Neural progenitor cell (in vitro differentiated cells): ENCODE results near the gene PHB1. TPM values are rescaled to one million over a fixed set of nuclear protein-coding genes. Genes with fewer than 3 reads are reported as not detected.
"Not testable (repeated sequence)": the region's sequence is repeated elsewhere in the genome, so short reads cannot be mapped to it uniquely, and the experiment has no call there.

Source experiments
- DNase-seq: peaks from one replicate; pipeline ENCODE4 v3.0.0-alpha.2; 2016; ENCODE audit warnings: low spot score
- H2AFZ ChIP-seq: fragments of 200-600 bp; sonication (generic); replicated peaks from 2 replicates; pipeline ENCODE4 v1.6.1; 2016; ENCODE audit warnings: antibody characterized with exemption
- H3F3A ChIP-seq: fragments of 200-600 bp; sonication (generic); 2 replicates; pipeline ENCODE4 v1.6.1; 2016; ENCODE audit warnings: antibody characterized with exemption, low read depth
- H3K27ac ChIP-seq: fragments of 200-600 bp; sonication (generic); 2 replicates; pipeline ENCODE4 v1.5.1; 2016; ENCODE audit warnings: mild to moderate bottlenecking
- H3K27me3 ChIP-seq: fragments of 200-600 bp; sonication (generic); 2 replicates; pipeline ENCODE4 v1.6.1; 2016; ENCODE audit warnings: mild to moderate bottlenecking, moderate library complexity
- H3K36me3 ChIP-seq: fragments of 200-600 bp; sonication (generic); 2 replicates; pipeline ENCODE4 v1.5.1; 2016
- H3K4me1 ChIP-seq: fragments of 200-600 bp; sonication (generic); 2 replicates; pipeline ENCODE4 v1.6.1; 2016; ENCODE audit warnings: mixed run types
- H3K4me2 ChIP-seq: fragments of 200-600 bp; sonication (generic); 2 replicates; pipeline ENCODE4 v1.6.1; 2016
- H3K4me3 ChIP-seq: fragments of 200-600 bp; sonication (generic); 2 replicates; pipeline ENCODE4 v1.5.1; 2016
- H3K79me2 ChIP-seq: fragments of 200-600 bp; sonication (generic); 2 replicates; pipeline ENCODE4 v1.6.1; 2016; ENCODE audit warnings: low read depth
- H3K9ac ChIP-seq: fragments of 200-600 bp; sonication (generic); 2 replicates; pipeline ENCODE4 v1.6.1; 2016
- H3K9me3 ChIP-seq: fragments of 200-600 bp; sonication (generic); 2 replicates; pipeline ENCODE4 v1.5.1; 2016; ENCODE audit warnings: low read depth
- H4K20me1 ChIP-seq: fragments of 200-600 bp; sonication (generic); 2 replicates; pipeline ENCODE4 v1.6.1; 2016; ENCODE audit warnings: low read depth
- H3K27ac Mint-ChIP-seq: 3 replicates; pipeline ENCODE4 v1.8.0; 2021; ENCODE audit warnings: mixed read lengths
- H3K27me3 Mint-ChIP-seq: 2 replicates; pipeline ENCODE4 v1.8.0; 2022; ENCODE audit warnings: low read depth, mild to moderate bottlenecking, inconsistent platforms, moderate library complexity, mixed read lengths; ENCODE audit not compliant: insufficient read depth
- H3K36me3 Mint-ChIP-seq: 3 replicates; pipeline ENCODE4 v1.8.0; 2021; ENCODE audit warnings: mixed read lengths
- H3K4me1 Mint-ChIP-seq: 3 replicates; pipeline ENCODE4 v1.8.0; 2021; ENCODE audit warnings: mixed read lengths
- H3K4me3 Mint-ChIP-seq: 3 replicates; pipeline ENCODE4 v1.8.0; 2021; ENCODE audit warnings: mild to moderate bottlenecking, moderate library complexity, mixed read lengths
- H3K9me3 Mint-ChIP-seq: 3 replicates; pipeline ENCODE4 v1.8.0; 2020; ENCODE audit warnings: mixed read lengths
- CTCF ChIP-seq: fragments of 200-600 bp; sonication (generic); IDR thresholded peaks from 2 replicates; pipeline ENCODE4 v1.5.1; 2017; ENCODE audit warnings: antibody characterized with exemption, mild to moderate bottlenecking
- EZH2 ChIP-seq: fragments of 200-600 bp; sonication (generic); IDR thresholded peaks from 2 replicates; pipeline ENCODE4 v1.6.1; 2017; ENCODE audit warnings: antibody characterized with exemption, mild to moderate bottlenecking, moderate library complexity
- EZH2phosphoT487 ChIP-seq: fragments of 200-600 bp; sonication (generic); IDR thresholded peaks from 2 replicates; pipeline ENCODE4 v1.6.1; 2017; ENCODE audit warnings: antibody characterized with exemption
- total RNA-seq: library from RNA; depleted of rRNA; stranded (reverse); fragments of >200 nt; gene quantifications from 2 replicates; pipeline ENCODE4 v1.2.3, GENCODE V29; 2015; ENCODE audit warnings: low replicate concordance

The PHB1 gene
- total RNA-seq, 1 donor from 2014 or later = 126 TPM

- not testable (repeated sequence) for H3K27me3 Mint-ChIP-seq, H3K9ac ChIP-seq, H3K4me1 ChIP-seq, H3K36me3 ChIP-seq, H3K27ac ChIP-seq, H3K27me3 ChIP-seq, H4K20me1 ChIP-seq, H3K4me3 Mint-ChIP-seq, DNase-seq, H3K79me2 ChIP-seq, H3K36me3 Mint-ChIP-seq, H3F3A ChIP-seq, H3K4me2 ChIP-seq, H2AFZ ChIP-seq, H3K4me3 ChIP-seq, H3K27ac Mint-ChIP-seq
- Mint-ChIP-seq H3K9me3 (peaks cover 17% of the 10 kb centered on the region), H3K4me1 (peaks cover 11% of the 10 kb centered on the region)
- peaks cover 13% of the 10 kb centered on the region for H3K9me3 ChIP-seq
These were observed 4.4 kb upstream of the PHB1 start for GRCh38 chr17:49418754-49419740.

GRCh38 chr17:49414271-49414621, 436 bp downstream of the PHB1 start:
- Histone ChIP-seq H3K4me3 (peak overlapping the region; percentile 95), H3K27me3 (no peaks in the 10 kb centered on the region), H4K20me1 (no peaks in the 10 kb centered on the region), H3K27ac (no peak overlapping the region), H3F3A (peaks cover 4% of the 10 kb centered on the region), H3K9me3 (no peaks in the 10 kb centered on the region), H3K36me3 (no peaks in the 10 kb centered on the region), H3K79me2 (peaks cover 16% of the 10 kb centered on the region), H2AFZ (peak overlapping the region; percentile 96), H3K9ac (peak overlapping the region; percentile 82), H3K4me1 (peaks cover 5% of the 10 kb centered on the region), H3K4me2 (peak overlapping the region; percentile 95)
- no peak for DNase-seq
- H3K4me1 Mint-ChIP-seq = peaks cover 11% of the 10 kb centered on the region
- H3K9me3 Mint-ChIP-seq = no peaks in the 10 kb centered on the region
- H3K27ac Mint-ChIP-seq = peak overlapping the region; percentile 90
- peaks cover 3% of the 10 kb centered on the region for H3K27me3 Mint-ChIP-seq
- H3K36me3 Mint-ChIP-seq = peaks cover 10% of the 10 kb centered on the region
- TF ChIP-seq EZH2 (no peak), CTCF (no peak), EZH2phosphoT487 (no peak)
- H3K4me3 Mint-ChIP-seq = peak overlapping the region; percentile 100

GRCh38 chr17:49409066-49409465, 5.6 kb downstream of the PHB1 start:
- Histone ChIP-seq H3K27me3 (no peaks in the 10 kb centered on the region), H3K36me3 (peaks cover 12% of the 10 kb centered on the region), H3K9me3 (no peaks in the 10 kb centered on the region), H3K4me2 (no peak overlapping the region), H3K27ac (no peak overlapping the region), H3F3A (peaks cover 6% of the 10 kb centered on the region), H3K9ac (no peak overlapping the region), H2AFZ (no peak overlapping the region), H4K20me1 (peaks cover 5% of the 10 kb centered on the region), H3K4me1 (peaks cover 4% of the 10 kb centered on the region), H3K79me2 (peaks cover 10% of the 10 kb centered on the region), H3K4me3 (no peak overlapping the region)
- Mint-ChIP-seq H3K9me3 (no peaks in the 10 kb centered on the region), H3K27me3 (peaks cover 2% of the 10 kb centered on the region), H3K4me3 (no peak overlapping the region), H3K36me3 (peaks cover 29% of the 10 kb centered on the region), H3K4me1 (no peaks in the 10 kb centered on the region), H3K27ac (no peak overlapping the region)
- TF ChIP-seq EZH2phosphoT487 (no peak), CTCF (no peak), EZH2 (no peak)
- DNase-seq = no peak

GRCh38 chr17:49407981-49408501, 6.6 kb downstream of the PHB1 start:
- H2AFZ ChIP-seq = no peak overlapping the region
- Mint-ChIP-seq H3K27ac (no peak overlapping the region), H3K27me3 (peaks cover 2% of the 10 kb centered on the region), H3K4me3 (no peak overlapping the region), H3K36me3 (peaks cover 30% of the 10 kb centered on the region), H3K4me1 (peaks cover 5% of the 10 kb centered on the region), H3K9me3 (no peaks in the 10 kb centered on the region)
- no peaks in the 10 kb centered on the region for H3K9me3 ChIP-seq
- TF ChIP-seq CTCF (peak; percentile 99), EZH2phosphoT487 (no peak)
- peaks cover under 1% of the 10 kb centered on the region for H3K79me2 ChIP-seq
- no peak overlapping the region for H3K9ac ChIP-seq
- H3K4me3 ChIP-seq = no peak overlapping the region
- peaks cover 2% of the 10 kb centered on the region for H3K4me1 ChIP-seq
- H4K20me1 ChIP-seq = peaks cover 5% of the 10 kb centered on the region
- peaks cover 12% of the 10 kb centered on the region for H3K36me3 ChIP-seq
- H3F3A ChIP-seq = peaks cover 8% of the 10 kb centered on the region
- H3K27me3 ChIP-seq = no peaks in the 10 kb centered on the region
- peak; percentile 87 for DNase-seq
- no peak overlapping the region for H3K4me2 ChIP-seq
- H3K27ac ChIP-seq = no peak overlapping the region
